ENCODE measurements around the gene KCTD17. TPM values are rescaled to one million over a fixed set of nuclear protein-coding genes. Genes with fewer than 3 reads are reported as not detected.

The KCTD17 gene
- total RNA-seq, 2 donors from 2014 or later = 26.1 to 31.5 TPM

DNA sequence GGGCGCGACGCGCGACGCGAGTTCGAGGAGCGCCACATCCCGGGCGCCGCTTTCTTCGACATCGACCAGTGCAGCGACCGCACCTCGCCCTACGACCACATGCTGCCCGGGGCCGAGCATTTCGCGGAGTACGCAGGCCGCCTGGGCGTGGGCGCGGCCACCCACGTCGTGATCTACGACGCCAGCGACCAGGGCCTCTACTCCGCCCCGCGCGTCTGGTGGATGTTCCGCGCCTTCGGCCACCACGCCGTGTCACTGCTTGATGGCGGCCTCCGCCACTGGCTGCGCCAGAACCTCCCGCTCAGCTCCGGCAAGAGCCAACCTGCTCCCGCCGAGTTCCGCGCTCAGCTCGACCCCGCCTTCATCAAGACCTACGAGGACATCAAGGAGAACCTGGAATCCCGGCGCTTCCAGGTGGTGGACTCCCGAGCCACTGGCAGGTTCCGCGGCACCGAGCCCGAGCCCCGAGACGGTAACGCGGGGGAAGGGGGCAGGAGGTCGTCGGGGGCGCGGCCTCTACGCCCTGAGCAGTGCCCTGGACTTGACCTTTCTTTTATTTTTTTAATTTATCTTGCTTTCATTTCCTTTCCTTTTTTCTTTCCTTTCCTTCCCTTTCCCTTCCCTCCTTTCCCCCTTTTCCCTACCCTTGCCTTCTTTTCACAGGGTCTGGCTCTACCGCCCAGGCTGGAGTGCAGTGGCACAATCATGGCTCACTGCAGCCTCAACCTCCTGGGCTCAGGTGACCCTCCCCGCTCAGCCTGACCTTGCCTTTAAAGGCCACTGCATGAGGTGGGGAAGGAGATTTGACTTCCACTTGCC, 27.0 kb upstream of the KCTD17 start:
- H3K4me1 Mint-ChIP-seq = peaks cover 3% of the 10 kb centered on the region
- H3K9me3 ChIP-seq (ENCODE audit: control insufficient read depth, low read length, poor library complexity, severe bottlenecking) = no peaks in the 10 kb centered on the region
- no peaks in the 10 kb centered on the region for H3K27me3 Mint-ChIP-seq
- H3K36me3 Mint-ChIP-seq (ENCODE audit: low read depth) = no peaks in the 10 kb centered on the region
- DNase-seq (no peak), ATAC-seq (no peak)
- H3K27ac Mint-ChIP-seq = no peak overlapping the region
- no peak overlapping the region for H3K4me3 Mint-ChIP-seq

DNA sequence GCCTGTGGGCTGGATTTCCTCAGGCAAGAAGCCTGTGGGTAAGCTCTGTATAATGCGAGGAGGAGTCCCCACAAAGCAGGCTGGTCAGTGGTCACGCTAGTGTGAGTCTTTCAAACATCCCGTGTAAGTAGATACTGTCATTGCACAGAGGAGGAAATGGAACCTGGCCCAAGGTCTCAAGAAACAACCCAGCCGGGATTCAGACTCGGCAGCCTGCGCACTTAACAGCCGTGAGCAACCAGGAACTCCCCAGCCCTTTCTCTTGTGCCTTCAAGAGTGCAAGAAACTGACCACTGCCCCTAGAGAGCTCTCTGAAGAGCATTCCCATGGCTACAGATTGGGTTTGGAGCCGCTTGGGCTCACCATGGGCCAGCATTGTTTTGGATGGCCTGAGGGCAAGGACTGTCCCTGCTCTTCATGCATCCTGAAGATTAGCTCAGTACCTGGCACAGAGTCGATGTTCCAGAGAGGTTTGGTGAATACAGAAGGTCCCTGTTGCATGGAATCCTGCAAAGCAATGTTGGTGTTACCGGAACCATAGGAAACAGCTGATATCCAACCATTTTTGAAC, 26.0 kb upstream of the KCTD17 start:
- Mint-ChIP-seq H3K27me3 (no peaks in the 10 kb centered on the region), H3K27ac (no peak overlapping the region), H3K36me3 (ENCODE audit: low read depth) (no peaks in the 10 kb centered on the region), H3K4me1 (peaks cover 3% of the 10 kb centered on the region), H3K4me3 (no peak overlapping the region)
- ATAC-seq (no peak), DNase-seq (no peak)
- H3K9me3 ChIP-seq (ENCODE audit: control insufficient read depth, low read length, poor library complexity, severe bottlenecking) = no peaks in the 10 kb centered on the region

DNA sequence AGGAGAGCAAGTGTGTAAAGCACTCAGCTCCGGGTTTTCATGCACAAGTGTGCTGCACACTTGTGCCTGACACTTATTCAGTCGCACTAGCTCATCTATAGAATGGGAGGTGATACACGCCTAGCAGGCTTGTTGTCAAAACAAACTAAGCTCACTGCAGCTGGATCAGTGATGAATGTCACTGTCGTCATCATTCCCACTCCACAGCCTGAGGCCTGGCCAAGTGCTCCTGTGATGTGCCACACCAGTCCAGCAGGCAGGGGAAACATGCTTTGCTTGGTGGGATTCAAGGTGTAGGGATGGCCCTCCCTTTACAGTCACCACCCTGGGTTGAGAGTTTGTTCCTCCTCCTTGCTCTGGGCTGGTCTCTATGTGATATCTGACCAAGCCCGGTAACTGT, 25.2 kb upstream of the KCTD17 start:
- Mint-ChIP-seq H3K27me3 (no peaks in the 10 kb centered on the region), H3K27ac (no peak overlapping the region), H3K36me3 (ENCODE audit: low read depth) (no peaks in the 10 kb centered on the region), H3K4me3 (no peak overlapping the region), H3K4me1 (peaks cover 3% of the 10 kb centered on the region)
- ATAC-seq (no peak), DNase-seq (no peak)
- H3K9me3 ChIP-seq (ENCODE audit: control insufficient read depth, low read length, poor library complexity, severe bottlenecking) = no peaks in the 10 kb centered on the region

DNA sequence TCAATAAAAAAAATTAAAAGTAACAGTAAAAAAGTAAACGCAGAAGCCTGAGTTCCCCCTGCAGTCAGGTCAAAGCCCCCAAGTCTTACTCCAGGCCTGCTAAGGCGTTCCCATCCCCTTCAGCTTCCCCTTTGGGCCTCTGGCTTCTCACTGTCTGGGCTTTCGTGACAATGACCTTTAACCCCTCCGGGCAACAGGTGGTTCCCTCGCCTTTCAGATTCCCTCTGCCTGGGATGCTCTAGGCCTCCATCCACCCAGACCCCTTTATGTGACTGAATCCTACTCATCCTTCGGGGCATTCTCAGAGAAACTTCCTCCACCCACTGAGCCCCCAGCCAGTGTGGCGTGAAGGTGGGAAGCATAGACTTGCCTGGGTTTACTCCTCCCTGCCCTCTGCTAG, 24.0 kb upstream of the KCTD17 start:
- Mint-ChIP-seq H3K4me1 (no peaks in the 10 kb centered on the region), H3K27ac (no peak overlapping the region), H3K36me3 (ENCODE audit: low read depth) (no peaks in the 10 kb centered on the region), H3K4me3 (no peak overlapping the region), H3K27me3 (no peaks in the 10 kb centered on the region)
- no peak for DNase-seq
- no peaks in the 10 kb centered on the region for H3K9me3 ChIP-seq (ENCODE audit: control insufficient read depth, low read length, poor library complexity, severe bottlenecking)
- ATAC-seq = no peak

DNA sequence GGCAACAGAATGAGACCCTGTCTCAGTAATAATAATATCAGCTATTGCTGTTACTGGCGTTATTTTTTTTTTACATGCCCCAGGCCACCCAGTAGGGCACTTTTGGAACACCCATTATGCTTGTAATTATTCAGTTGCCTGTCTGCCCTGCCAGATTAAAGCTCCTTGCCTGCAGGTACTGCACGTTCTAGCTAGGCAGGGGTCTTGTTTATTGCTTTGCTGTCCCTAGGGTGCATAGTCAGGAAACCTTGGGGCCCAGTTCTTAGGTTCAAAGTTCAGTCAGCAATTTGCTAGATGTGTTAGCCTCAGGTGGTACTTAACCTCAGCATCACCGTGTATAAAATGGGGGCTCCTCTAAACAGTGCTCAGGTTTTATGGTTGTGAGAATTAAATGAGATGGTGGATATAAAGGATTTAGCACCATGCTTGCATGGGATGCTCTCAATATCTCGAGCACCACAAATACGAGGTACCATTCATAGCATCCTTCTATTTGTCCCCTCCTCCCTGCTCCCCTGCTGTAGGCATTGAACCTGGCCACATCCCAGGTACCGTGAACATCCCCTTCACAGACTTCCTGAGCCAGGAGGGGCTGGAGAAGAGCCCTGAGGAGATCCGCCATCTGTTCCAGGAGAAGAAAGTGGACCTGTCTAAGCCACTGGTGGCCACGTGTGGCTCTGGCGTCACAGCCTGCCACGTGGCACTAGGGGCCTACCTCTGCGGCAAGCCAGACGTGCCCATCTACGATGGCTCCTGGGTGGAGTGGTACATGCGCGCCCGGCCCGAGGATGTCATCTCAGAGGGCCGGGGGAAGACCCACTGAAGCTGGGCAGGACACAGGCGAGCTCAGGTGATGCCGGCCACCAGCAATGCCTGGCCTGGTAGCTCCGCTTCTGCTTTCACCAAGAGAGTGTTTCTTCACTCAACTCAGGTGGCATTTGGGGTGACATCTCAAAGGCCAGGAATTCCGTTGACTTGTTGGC, 22.6 kb upstream of the KCTD17 start:
- ATAC-seq (no peak), DNase-seq (no peak)
- no peaks in the 10 kb centered on the region for H3K9me3 ChIP-seq (ENCODE audit: control insufficient read depth, low read length, poor library complexity, severe bottlenecking)
- H3K4me3 Mint-ChIP-seq = no peak overlapping the region
- no peaks in the 10 kb centered on the region for H3K36me3 Mint-ChIP-seq (ENCODE audit: low read depth)
- no peak overlapping the region for H3K27ac Mint-ChIP-seq
- peaks cover 2% of the 10 kb centered on the region for H3K4me1 Mint-ChIP-seq
- H3K27me3 Mint-ChIP-seq = peaks cover 5% of the 10 kb centered on the region

DNA sequence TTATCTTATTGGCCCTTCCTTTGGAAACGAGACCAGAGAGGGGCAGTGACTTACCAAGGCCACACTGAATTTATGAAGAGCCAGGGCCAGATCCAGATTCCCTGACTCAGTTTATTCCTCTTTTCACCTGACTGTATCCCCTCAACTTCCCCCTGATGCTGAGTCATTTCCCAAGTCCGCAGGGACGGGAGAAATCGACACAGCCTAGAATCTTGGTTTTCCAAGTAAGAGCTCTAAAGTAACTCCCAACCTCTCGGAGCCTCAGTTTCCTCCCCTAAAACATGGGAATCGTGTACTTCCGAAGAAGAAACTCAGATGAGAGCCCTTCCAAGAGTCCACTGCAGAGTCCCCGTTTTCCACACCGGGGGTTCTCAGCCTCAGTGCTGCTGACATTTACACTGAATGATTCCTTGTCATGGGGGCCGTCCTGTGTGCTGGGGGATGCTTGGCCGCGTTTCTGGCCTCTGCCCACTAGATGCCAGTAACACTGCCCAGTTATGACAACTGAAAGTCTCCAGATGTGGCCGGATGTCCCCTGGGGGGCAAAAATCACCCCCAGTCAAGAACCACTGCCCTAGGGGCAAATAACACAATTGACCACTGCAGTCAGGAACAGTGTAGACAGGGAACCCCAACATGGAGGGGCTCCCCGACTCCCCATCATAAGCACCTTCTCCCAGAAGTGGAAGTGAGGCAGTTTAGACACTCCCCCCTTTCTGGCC, 20.8 kb upstream of the KCTD17 start:
- no peak for DNase-seq
- Mint-ChIP-seq H3K4me3 (no peak overlapping the region), H3K4me1 (peaks cover 2% of the 10 kb centered on the region), H3K27me3 (peaks cover 20% of the 10 kb centered on the region), H3K27ac (no peak overlapping the region), H3K36me3 (ENCODE audit: low read depth) (no peaks in the 10 kb centered on the region)
- no peaks in the 10 kb centered on the region for H3K9me3 ChIP-seq (ENCODE audit: control insufficient read depth, low read length, poor library complexity, severe bottlenecking)
- ATAC-seq = no peak

DNA sequence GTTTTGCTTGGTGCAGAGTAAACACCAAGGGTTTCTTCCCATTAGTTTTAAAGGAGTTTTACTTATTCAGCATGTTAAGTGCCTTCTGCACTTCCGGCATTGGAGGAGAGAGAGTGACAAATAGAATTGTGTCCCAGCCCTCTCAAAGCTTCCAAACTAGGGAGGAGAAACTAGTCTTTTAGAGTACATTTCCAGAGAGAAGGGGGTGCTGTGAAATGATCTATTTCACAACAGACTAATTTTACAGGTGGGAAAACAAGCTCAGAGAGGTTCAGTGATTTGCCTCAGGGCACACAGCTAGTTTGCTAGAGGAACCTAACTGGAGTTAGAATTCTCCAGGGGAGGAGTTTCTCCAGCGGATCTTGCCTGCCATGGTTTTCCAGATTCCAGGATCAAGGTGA, 19.4 kb upstream of the KCTD17 start:
- no peak for ATAC-seq
- DNase-seq = no peak
- Mint-ChIP-seq H3K36me3 (ENCODE audit: low read depth) (no peaks in the 10 kb centered on the region), H3K4me1 (peaks cover 2% of the 10 kb centered on the region), H3K27ac (no peak overlapping the region), H3K27me3 (peaks cover 29% of the 10 kb centered on the region), H3K4me3 (no peak overlapping the region)
- H3K9me3 ChIP-seq (ENCODE audit: control insufficient read depth, low read length, poor library complexity, severe bottlenecking) = no peaks in the 10 kb centered on the region

DNA sequence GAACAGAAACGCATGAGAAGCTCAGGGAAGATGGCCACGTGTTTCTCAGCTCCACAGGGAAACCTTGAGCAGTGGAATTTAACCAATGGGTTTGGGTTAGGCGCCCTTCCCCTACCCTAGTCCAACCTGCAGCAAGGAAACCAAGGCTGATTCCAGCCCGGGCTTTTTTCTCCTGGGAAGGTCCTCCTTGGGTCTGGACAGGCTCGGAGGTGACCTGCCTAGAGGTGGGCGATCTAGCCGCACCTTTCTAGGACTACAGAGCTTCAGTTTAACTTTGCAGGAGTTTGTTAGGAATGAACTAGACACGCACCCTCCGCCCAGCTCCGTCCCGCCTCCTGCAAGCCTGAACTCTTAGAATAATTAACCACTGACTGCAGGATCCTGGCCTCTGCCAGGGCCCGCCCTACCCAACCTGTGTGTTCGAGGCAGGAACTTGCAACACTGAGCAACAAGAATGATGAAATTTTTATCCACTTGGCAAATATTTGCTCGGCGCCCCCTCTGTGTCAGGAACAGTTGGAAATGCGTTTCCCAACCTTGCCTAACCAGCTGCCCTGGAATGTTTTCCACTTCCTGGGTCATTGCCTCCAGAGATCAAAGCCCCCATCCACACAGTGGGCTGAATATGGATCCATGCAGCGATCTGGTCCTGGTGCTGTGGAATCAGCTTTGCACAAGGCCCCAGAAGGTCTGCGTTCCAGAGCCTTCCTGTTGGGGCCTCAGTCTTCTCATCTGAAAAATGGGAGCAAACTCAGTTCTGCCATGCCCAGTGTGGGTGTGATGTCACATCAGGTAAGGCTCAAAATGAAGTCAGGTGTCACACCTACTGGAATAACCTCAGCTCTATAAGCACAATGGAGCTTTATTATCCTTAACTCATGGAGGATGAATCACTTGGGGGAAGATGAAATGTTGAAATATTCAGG, 18.7 kb upstream of the KCTD17 start:
- no peaks in the 10 kb centered on the region for H3K36me3 Mint-ChIP-seq (ENCODE audit: low read depth)
- no peak overlapping the region for H3K4me3 Mint-ChIP-seq
- ATAC-seq = no peak

DNA sequence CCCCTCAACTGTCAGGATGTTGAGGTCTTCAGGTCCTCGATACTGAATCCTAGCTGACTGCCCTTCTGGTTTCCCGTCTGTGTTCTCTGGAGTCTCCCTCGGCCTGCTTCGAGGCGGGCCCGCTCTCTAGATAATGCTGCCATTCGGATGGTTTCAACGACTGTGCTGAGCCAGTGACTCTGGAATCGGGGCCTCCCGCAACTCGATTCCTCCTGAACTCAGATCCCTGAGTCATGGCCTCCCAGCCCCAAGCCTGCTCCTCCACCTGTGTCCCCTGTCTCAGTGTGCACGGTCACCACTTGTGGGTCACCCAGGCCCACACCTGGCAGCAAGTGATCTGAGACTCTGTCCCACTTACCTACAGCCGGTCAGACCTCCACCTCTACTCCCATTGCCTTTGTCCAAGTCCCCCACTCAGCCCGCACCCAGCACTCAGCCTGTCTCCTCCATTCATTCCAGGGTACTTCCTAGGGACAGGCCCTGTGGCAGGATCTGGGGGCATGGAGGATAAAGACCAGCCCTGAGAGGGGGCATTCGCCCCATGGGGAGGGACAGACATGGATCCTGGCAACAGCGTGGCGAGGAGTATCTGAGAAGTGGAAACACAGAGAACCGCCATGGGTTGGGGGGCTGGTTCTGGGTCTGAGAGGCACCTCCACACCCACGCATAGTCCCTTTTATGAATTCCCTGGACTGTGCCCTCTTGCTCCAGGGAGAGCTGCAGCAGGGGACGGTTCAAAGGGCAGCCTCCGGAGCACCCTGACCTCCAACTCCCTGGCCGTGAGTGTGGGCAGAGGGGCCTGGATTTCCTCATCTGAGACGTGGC, 17.7 kb upstream of the KCTD17 start:
- Mint-ChIP-seq H3K27ac (no peak overlapping the region), H3K27me3 (peaks cover 35% of the 10 kb centered on the region), H3K4me1 (peaks cover 2% of the 10 kb centered on the region), H3K36me3 (ENCODE audit: low read depth) (no peaks in the 10 kb centered on the region), H3K4me3 (no peak overlapping the region)
- no peaks in the 10 kb centered on the region for H3K9me3 ChIP-seq (ENCODE audit: control insufficient read depth, low read length, poor library complexity, severe bottlenecking)
- DNase-seq (no peak), ATAC-seq (no peak)

More for the DNA sequence above, 18.7 kb upstream of the KCTD17 start:
- H3K4me1 Mint-ChIP-seq = peaks cover 2% of the 10 kb centered on the region
- no peak overlapping the region for H3K27ac Mint-ChIP-seq
- H3K27me3 Mint-ChIP-seq = peaks cover 35% of the 10 kb centered on the region
- no peak for DNase-seq
- H3K9me3 ChIP-seq (ENCODE audit: control insufficient read depth, low read length, poor library complexity, severe bottlenecking) = no peaks in the 10 kb centered on the region

DNA sequence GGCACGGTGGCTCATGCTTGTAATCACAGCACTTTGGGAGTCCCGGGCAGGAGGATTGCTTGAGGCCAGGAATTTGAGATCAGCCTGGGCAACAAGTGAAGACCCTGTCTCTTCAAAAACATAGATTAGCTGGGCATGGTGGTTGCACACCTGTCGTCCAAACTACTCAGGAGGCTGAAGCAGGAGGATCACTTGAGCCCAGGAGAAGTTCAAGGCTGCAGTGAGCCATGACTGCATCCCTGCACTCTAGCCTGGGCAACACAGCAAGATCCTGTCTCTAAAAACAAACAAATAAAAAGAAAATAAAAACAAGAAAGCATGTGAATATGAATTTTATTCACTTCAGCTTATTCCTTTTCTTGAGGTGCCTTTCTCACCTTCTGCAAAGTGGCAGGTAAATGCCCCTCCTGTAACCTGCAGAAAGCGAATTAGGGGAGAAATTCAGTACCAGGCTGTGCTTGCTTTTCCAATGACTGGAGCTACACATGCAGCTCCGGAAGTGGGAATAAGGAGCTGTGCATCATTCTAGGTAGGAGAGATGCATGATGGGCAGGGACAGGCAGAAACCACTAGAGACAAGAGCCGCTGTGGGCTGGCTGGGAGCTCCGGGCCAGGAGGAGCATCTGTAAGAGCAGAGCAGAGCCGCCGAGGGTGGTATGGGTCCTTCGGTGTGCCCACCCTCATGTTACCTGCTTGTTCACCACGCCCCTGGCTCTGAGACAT, 14.7 kb upstream of the KCTD17 start:
- Mint-ChIP-seq H3K27me3 (peaks cover 54% of the 10 kb centered on the region), H3K4me3 (no peak overlapping the region)
- no peak for ATAC-seq

DNA sequence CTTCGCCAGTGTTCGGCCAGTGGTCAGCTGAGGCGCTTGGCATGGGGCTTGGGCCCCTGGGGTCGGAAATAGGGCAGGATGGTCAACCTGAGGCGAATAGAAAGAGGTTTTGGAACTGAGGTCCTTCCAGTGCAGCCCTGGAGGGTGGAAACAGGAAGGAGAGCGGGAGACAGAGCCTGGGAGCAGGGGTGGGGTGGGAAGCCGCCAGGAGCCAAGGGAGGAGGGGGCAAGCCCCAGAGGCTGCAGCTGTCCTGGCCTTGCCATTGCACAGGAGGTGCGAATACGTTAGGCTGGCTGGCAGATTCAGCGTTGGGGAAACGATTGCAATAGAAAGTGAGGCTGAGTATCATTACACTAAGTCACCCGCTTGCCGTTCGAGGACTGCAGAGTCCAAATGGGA, 13.9 kb upstream of the KCTD17 start:
- Mint-ChIP-seq H3K4me1 (peaks cover 2% of the 10 kb centered on the region), H3K4me3 (no peak overlapping the region), H3K27me3 (peaks cover 54% of the 10 kb centered on the region), H3K36me3 (ENCODE audit: low read depth) (no peaks in the 10 kb centered on the region), H3K27ac (no peak overlapping the region)
- no peak for ATAC-seq
- no peaks in the 10 kb centered on the region for H3K9me3 ChIP-seq (ENCODE audit: control insufficient read depth, low read length, poor library complexity, severe bottlenecking)
- no peak for DNase-seq

More for the DNA sequence above, 14.7 kb upstream of the KCTD17 start:
- Mint-ChIP-seq H3K4me1 (peaks cover 2% of the 10 kb centered on the region), H3K27ac (no peak overlapping the region), H3K36me3 (ENCODE audit: low read depth) (no peaks in the 10 kb centered on the region)
- no peaks in the 10 kb centered on the region for H3K9me3 ChIP-seq (ENCODE audit: control insufficient read depth, low read length, poor library complexity, severe bottlenecking)
- no peak for DNase-seq

Data from T-helper 17 cell (primary cell).